Subcutaneous adipose tissue (tissue), 4 donors: ENCODE measurements around the gene KLC1. TPM values are rescaled to one million over a fixed set of nuclear protein-coding genes. Genes with fewer than 3 reads are reported as not detected.

Source experiments
- total RNA-seq, 4 donors: library from RNA; depleted of rRNA; stranded (reverse); fragments of >200 nt; gene quantifications; one replicate each; pipeline ENCODE4 v1.1.0, GENCODE V29; 2016
- TF ChIP-seq, protein P1 (sequence below): fragments of 450-650 bp; IDR thresholded peaks from one replicate; pipeline ENCODE4 v1.5.1; 2016; ENCODE audit warnings: low read depth, mild to moderate bottlenecking, control low read depth, antibody characterized with exemption, moderate library complexity

Gene KLC1
- total RNA-seq, 4 donors from 2014 or later, result 186 to 347 (median 291) TPM

DNA sequence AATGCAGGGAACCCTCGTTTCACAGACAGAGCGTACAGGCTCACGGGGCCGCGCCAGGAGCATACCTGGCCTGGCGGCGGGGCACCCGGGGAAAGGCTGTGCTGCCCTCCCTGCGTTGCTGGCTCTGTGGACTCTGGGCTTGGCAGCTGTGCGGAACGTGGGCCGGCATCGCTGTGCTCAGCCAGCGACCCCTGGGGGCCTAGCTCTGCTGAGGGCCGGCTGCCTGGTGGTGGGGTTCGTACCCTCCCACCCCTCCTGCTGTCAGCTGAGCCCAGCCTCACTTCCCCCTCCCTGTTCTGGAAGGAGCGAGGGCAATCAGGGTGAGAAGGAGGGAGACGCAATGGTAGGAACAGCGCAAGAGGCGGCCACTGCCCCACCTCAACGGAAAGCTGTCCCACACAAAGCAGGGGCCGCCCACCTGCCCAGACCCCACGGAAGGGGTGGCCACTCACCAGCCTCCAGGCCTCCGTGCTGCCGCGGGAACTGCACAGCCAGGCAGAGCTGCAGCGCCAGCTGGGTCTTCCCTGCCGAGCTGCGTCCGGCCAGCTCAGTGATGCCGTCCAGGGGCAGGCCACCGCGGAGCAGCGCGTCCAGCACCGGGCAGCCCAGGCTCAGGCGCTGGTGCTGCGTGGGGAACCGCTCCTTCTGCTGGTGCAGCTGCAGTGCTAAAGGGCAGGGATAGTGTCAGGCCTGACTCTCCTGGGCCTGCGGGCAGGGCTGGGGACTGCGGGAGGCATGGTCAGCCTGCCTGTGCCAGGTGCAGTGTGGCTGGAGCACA is 77.7 kb downstream of the KLC1 start:
- TF ChIP-seq, protein P1, sequence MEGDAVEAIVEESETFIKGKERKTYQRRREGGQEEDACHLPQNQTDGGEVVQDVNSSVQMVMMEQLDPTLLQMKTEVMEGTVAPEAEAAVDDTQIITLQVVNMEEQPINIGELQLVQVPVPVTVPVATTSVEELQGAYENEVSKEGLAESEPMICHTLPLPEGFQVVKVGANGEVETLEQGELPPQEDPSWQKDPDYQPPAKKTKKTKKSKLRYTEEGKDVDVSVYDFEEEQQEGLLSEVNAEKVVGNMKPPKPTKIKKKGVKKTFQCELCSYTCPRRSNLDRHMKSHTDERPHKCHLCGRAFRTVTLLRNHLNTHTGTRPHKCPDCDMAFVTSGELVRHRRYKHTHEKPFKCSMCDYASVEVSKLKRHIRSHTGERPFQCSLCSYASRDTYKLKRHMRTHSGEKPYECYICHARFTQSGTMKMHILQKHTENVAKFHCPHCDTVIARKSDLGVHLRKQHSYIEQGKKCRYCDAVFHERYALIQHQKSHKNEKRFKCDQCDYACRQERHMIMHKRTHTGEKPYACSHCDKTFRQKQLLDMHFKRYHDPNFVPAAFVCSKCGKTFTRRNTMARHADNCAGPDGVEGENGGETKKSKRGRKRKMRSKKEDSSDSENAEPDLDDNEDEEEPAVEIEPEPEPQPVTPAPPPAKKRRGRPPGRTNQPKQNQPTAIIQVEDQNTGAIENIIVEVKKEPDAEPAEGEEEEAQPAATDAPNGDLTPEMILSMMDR, result no peak

DNA sequence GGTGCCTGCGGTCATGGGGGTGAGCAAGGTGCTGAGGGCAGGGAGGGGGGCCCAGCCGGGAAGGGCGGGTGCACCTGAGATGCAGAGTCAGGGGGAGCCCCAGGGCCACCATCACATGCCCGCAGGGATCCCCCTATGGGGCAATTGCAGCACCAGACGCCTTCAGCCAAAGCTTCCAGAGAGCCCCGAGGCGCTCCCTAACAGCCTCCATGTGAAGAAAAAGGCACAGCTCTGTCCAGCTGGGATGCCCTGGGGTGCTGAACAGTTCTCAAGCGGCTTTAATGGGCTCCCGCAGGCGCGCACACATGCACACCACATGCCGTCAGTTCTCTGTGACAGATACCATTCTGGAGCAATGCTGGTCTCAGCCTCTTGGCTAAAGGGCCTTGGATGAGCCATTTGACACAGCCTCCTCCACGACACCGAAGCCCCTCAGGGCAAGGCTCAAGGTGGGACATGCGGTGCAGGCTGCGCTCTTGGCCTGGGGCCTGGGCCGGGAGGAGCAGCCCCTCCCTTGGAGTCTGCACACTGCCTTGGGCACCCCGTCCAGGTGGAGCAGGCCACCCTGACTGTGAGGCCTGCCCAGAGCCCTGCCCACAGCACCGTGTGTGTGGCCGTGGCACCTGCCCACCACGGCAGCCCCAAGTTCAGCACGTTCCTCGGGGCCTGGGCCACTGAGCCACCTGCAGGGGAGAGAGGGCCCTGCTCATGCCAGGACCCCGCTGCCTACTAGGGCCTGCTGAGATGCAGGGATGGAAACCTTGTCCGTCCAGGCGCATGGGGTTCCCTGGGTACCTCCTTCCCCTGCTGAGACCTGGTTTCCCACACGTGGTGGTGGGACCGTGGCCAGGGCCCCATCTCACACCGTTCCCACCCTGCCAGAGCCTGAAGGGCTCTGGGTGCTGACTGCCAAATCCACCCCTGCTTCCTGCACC is 78.6 kb downstream of the KLC1 start:
- TF ChIP-seq, protein P1, result no peak

DNA sequence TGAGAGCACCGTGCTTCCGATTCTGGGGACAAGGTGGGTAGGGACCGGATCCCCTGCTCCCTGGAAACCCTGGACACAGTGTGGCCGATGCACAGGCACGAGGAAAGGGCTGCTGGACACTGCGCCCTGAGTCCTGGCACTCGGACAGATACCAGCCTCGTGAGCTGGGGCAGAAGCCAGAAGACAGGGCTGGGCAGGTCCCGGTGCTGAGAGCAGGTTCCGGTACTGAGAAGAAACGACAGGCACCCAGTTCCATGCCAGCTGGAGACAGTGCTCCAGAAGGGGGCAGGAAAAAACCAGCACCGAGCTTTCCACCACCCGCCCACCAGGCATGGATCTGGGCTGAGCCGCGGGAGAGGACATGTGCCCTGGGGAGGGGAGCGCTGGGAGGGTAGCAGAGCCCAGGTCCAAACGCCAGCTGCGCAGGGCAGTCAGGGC is 79.8 kb downstream of the KLC1 start:
- TF ChIP-seq, protein P1, result no peak

DNA sequence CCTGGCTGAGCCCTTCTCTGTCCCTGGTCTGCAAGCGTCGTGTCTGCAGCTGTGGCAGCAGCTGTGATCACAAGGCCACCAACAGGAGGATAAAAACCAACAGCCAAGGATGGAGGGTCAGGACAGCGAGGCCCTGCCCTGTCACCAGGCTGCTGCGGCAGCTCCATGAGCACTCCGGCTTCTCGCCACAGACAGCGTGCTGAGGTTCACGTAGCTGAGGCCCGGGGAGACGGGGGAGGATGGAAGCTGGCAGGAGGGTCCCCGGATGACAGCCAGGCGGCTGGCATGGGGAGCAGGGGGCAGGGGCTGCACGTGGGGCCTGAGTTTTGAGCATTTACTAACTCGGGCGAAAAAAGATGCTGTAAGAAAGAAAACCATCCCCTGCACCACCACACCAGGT is 80.8 kb downstream of the KLC1 start:
- TF ChIP-seq, protein P1, result no peak

DNA sequence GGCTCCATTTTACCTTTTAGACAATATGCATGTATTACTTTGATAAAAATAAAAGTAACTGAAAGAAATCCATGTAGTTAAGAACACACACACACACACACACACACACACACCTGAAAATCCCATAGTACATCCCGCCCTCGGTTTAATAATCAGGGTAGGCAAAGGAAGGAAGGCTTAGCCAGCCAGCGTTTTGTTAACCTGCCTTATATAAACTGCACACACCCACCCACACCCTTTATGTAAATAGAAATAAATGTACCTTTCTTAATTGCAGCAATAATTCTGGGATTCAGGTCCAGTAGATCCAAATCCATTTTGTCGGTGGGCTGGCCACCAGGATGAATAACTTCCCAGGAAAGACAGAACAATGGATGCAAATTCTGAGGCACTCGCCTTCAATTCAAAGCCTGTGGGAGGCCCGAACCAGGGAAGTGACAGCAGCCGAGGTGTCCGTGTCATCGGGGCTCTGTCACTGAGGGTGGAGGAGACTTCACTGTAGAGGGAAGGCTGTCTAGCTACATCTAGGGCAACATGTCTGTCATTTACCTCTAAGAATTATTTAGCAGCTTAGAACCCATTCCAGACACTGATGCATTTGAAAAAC is 81.9 kb downstream of the KLC1 start:
- TF ChIP-seq, protein P1, result no peak

DNA sequence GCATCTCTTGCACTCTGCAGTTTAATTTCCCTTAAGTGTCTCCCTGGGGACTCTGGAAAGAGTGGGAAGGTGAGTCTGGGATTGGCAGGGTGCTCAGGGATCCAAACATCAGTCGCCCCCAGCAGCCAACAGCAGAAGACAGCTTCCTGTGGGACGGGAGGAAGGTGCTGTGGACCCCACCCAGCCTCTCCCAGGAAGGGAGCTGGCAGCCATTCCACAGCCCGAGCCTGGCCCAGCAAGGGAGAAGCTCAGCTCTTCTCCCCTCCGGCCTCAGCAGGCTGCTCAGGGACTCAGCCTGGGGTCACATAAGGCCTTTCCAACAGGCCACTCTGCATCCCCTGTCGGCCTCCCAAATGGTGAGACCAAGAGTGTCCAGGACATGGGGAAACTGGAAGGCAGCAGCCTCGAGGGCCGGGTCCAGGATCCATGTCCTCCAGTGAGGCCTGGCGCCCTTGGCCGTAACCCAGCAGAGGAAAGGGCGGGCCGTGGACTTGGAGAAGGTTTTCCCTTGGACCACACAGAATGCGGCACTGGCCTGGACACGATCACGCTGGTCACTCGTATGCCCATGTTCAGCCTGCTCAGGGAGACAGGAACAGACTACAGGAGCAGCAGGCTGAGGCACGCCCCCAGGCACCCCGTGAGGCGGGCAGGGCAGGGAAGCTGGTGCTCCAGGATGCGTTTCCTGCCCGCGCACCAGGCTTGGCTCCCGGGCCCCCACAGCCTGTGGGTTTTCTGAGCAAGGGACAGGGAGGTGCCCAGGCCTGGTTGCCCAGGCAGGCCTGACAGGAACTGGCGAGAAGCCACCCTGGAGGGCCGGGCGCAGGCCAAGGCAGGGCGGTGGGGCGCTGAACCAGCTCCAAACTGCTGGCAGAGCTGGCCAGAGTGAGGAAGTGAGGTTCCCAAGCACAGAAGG is 82.8 kb downstream of the KLC1 start:
- TF ChIP-seq, protein P1, result no peak
